Kidney (tissue), 14 donors: ENCODE measurements around the gene FANCC. TPM values are rescaled to one million over a fixed set of nuclear protein-coding genes. Genes with fewer than 3 reads are reported as not detected.

Experiments used
- DNase-seq, 5 donors: peaks; one replicate each; pipeline ENCODE4 v3.0.0-alpha.2; 2013 to 2020
- FAIRE-seq: peaks from 2 replicates; lab custom pipeline; 2012; peaks lifted over from hg19 to GRCh38; lab: Jason Lieb, UNC
- H3K27ac ChIP-seq, 2 donors: one replicate each; pipeline ENCODE4 v1.7.0; 2013; ENCODE audit warnings: low read depth in 2 of 2, low read length in 2 of 2, inconsistent platforms in 1 of 2
- H3K27me3 ChIP-seq: one replicate; pipeline ENCODE4 v1.7.1; 2013; ENCODE audit warnings: low read length, inconsistent platforms; ENCODE audit not compliant: control insufficient read depth, insufficient read depth
- H3K36me3 ChIP-seq, 3 donors: one replicate each; pipeline versions ENCODE4 v1.7.0 to v1.7.1; 2013; ENCODE audit warnings: low read length in 3 of 3, control low read depth in 1 of 3, inconsistent platforms in 1 of 3; ENCODE audit not compliant: insufficient read depth in 3 of 3, control insufficient read depth in 2 of 3
- H3K4me1 ChIP-seq, 3 donors: one replicate each; pipeline versions ENCODE4 v1.7.0 to v1.7.1; 2013; ENCODE audit warnings: low read length in 3 of 3, inconsistent platforms in 1 of 3, low read depth in 1 of 3; ENCODE audit not compliant: control insufficient read depth in 2 of 3, insufficient read depth in 2 of 3
- H3K4me3 ChIP-seq, 3 donors: one replicate each; pipeline versions ENCODE4 v1.7.0 to v1.8.1; 2013; ENCODE audit warnings: low read length in 3 of 3, control low read depth in 1 of 3, inconsistent platforms in 1 of 3
- H3K9ac ChIP-seq, 3 donors: one replicate each; pipeline versions ENCODE4 v1.7.0 to v1.7.1; 2013; ENCODE audit warnings: low read length in 3 of 3, control low read depth in 1 of 3, inconsistent platforms in 1 of 3
- H3K9me3 ChIP-seq, 3 donors: one replicate each; pipeline versions ENCODE4 v1.7.0 to v1.7.1; 2013; ENCODE audit warnings: low read length in 3 of 3, control low read depth in 1 of 3, inconsistent platforms in 1 of 3; ENCODE audit not compliant: control insufficient read depth in 2 of 3, insufficient read depth in 1 of 3
- intact Hi-C: fragments of 100-400 bp; cut with DNase I; formaldehyde crosslinking; loops from one replicate; pipeline ENCODE4 v1.11.1; 2022
- polyA plus RNA-seq: library from polyadenylated mRNA; stranded (reverse); fragments of 350-450 nt; fragmentation: Illumina TruSeq; extraction: RNeasy Lipid Tissue Mini Kit (QIAGEN cat#74804); gene quantifications from one replicate; pipeline ENCODE4 v1.2.3, GENCODE V29; 2014; ENCODE audit warnings: low read depth, low replicate concordance; ENCODE audit not compliant: insufficient read depth
- total RNA-seq: library from RNA; stranded (reverse); fragmentation: NEBNext Ultra II Directional; extraction: Animal tissue kit (Norgen Biotek cat#: 25700); gene quantifications from one replicate; pipeline ENCODE4 v1.2.1, GENCODE V29; 2021
- TF ChIP-seq, protein P1 (sequence below): IDR thresholded peaks from 3 replicates; pipeline ENCODE4 v1.5.1; 2012; ENCODE audit warnings: mild to moderate bottlenecking, moderate library complexity, borderline replicate concordance; ENCODE audit not compliant: insufficient read depth; ENCODE audit errors: extremely low read depth
- donor health status: control.
- donor health status: control.
- donor health status: control.
- donor health status: control.
- donor health status: control.
- donor health status: DM: yes; HTN: yes; CAD: no.
- donor health status: Normal renal cell carcinoma (clear cell type).

FANCC gene
- total and polyA plus RNA-seq, 2 donors from 2014 or later = 7.5 to 10.8 TPM

DNA sequence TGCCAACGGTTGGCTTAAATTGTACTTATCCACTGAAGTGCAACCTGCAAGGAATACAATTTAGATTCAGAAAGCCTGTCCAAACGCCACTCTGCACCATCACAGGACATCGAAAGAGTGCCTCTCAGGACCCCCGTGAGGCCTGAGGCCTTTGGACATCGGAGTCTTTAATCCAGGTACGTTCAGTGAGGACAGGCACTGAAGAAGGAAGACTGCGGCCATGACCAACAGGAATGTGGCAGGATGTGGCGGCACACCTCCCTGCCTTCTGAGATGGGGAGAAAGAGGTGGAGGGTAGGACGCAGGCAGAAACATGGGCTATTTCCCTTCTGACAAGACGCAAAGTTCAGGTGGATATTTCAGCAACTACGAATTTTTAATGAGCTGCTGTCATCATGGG lies 205.8 kb downstream of the FANCC start:
- H3K27me3 ChIP-seq = no peaks in the 10 kb centered on the region
- FAIRE-seq (no peak), DNase-seq (peak in 1 of 5 donors; percentile 26)
- H3K27ac ChIP-seq = no peak overlapping the region
- H3K9me3 ChIP-seq = no peaks in the 10 kb centered on the region
- H3K4me3 ChIP-seq = no peak overlapping the region
- intact Hi-C loops = no loop called here
- H3K36me3 ChIP-seq = peaks cover 6 to 30% (median 21%) of the 10 kb centered on the region in 3 donors
- peaks cover 0 to 5% (median 2%) of the 10 kb centered on the region in 3 donors for H3K4me1 ChIP-seq
- no peak overlapping the region for H3K9ac ChIP-seq
- TF ChIP-seq, protein P1, sequence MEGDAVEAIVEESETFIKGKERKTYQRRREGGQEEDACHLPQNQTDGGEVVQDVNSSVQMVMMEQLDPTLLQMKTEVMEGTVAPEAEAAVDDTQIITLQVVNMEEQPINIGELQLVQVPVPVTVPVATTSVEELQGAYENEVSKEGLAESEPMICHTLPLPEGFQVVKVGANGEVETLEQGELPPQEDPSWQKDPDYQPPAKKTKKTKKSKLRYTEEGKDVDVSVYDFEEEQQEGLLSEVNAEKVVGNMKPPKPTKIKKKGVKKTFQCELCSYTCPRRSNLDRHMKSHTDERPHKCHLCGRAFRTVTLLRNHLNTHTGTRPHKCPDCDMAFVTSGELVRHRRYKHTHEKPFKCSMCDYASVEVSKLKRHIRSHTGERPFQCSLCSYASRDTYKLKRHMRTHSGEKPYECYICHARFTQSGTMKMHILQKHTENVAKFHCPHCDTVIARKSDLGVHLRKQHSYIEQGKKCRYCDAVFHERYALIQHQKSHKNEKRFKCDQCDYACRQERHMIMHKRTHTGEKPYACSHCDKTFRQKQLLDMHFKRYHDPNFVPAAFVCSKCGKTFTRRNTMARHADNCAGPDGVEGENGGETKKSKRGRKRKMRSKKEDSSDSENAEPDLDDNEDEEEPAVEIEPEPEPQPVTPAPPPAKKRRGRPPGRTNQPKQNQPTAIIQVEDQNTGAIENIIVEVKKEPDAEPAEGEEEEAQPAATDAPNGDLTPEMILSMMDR = no peak

GRCh38 chr9:95110921-95111525 lies 206.5 kb downstream of the FANCC start:
- peaks cover 6 to 34% (median 24%) of the 10 kb centered on the region in 3 donors for H3K36me3 ChIP-seq
- intact Hi-C loops = no loop called here
- no peak for DNase-seq

DNA sequence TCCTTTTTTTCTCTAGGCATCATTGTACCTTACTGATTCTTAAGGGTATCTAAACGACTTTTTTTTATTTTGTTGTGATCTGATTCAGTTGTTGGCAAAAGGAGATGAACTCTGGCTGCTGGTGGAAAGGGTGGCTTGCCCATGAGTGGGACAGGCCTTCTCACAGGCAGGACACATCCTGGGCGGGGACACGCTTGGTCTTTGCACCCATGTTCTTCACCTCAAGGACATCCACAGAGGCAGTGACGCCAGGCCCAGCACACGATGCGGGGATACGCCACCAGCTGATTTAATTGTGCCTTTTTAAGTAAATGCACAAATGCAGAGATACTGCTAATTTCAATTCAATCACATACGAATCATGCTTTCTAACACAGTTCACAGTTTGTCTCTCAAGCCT lies 208.1 kb downstream of the FANCC start:
- Histone ChIP-seq H3K9ac (no peak overlapping the region), H3K36me3 (peaks cover 9 to 36% (median 26%) of the 10 kb centered on the region in 3 donors), H3K9me3 (no peaks in the 10 kb centered on the region), H3K27me3 (no peaks in the 10 kb centered on the region), H3K27ac (no peak overlapping the region), H3K4me3 (no peak overlapping the region), H3K4me1 (peaks cover 0 to 7% (median 2%) of the 10 kb centered on the region in 3 donors)
- FAIRE-seq (no peak), DNase-seq (peak in 1 of 5 donors; percentile 34)
- intact Hi-C loops = no loop called here
- TF ChIP-seq, protein P1 = no peak

More at GRCh38 chr9:95110921-95111525, 206.5 kb downstream of the FANCC start:
- Histone ChIP-seq H3K4me3 (no peak overlapping the region), H3K4me1 (peaks cover 0 to 7% (median 2%) of the 10 kb centered on the region in 3 donors), H3K27me3 (no peaks in the 10 kb centered on the region), H3K9me3 (no peaks in the 10 kb centered on the region), H3K27ac (no peak overlapping the region), H3K9ac (no peak overlapping the region)
- no peak for FAIRE-seq
- TF ChIP-seq, protein P1 = no peak
